SK-N-SH (cell line): Measurements from ENCODE around the gene SP2. TPM values are rescaled to one million over a fixed set of nuclear protein-coding genes. Genes with fewer than 3 reads are reported as not detected.

Experiments used
- CTCF ChIA-PET: fragments of 300-600, 350-600 bp; formaldehyde crosslinking; extraction: SDS; loops from one replicate; lab custom pipeline; 2021; lab: Yijun Ruan, JAX
- POLR2A ChIA-PET: fragments of 350-600 bp; sonication (Branson Sonifier 250); formaldehyde crosslinking; extraction: SDS; loops from one replicate; lab custom pipeline; 2020; ENCODE audit warnings: antibody characterized with exemption, inconsistent platforms; lab: Yijun Ruan, JAX
- DNase-seq: peaks from one replicate; pipeline ENCODE4 v3.0.0; 2012
- H2AFZ ChIP-seq: fragments of 200-600 bp; sonication (generic); 2 replicates; pipeline ENCODE4 v1.8.1; 2016; ENCODE audit warnings: antibody characterized with exemption, mild to moderate bottlenecking, low read depth
- H3F3A ChIP-seq: fragments of 200-600 bp; sonication (generic); replicated peaks from 2 replicates; pipeline ENCODE3; 2016; ENCODE audit warnings: antibody characterized with exemption, mild to moderate bottlenecking; ENCODE audit not compliant: insufficient read depth
- H3K27ac ChIP-seq, 2 experiments: fragments of 200-500 bp in 1 of 2; fragments of 200-600 bp in 1 of 2; sonication (Bioruptor generic) in 1 of 2; sonication (generic), shearing (Covaris generic) in 1 of 2; 2 replicates each; pipeline versions ENCODE4 v1.5.1 to v1.6.1; 2014 to 2016; ENCODE audit warnings: low read depth in 2 of 2, inconsistent platforms in 1 of 2, low read length in 1 of 2, mild to moderate bottlenecking in 1 of 2, mixed read lengths in 1 of 2
- H3K27me3 ChIP-seq: fragments of 200-600 bp; sonication (generic), shearing (Covaris generic); 2 replicates; pipeline ENCODE4 v1.6.1; 2016; ENCODE audit warnings: mixed run types; ENCODE audit not compliant: insufficient read depth
- H3K36me3 ChIP-seq, 2 experiments: fragments of 200-500 bp in 1 of 2; fragments of 200-600 bp in 1 of 2; sonication (Bioruptor generic) in 1 of 2; sonication (generic) in 1 of 2; replicated peaks in 1 of 2; 2 replicates each; pipeline versions ENCODE3 to v1.5.1; 2014 to 2016; ENCODE audit warnings: low read length in 1 of 2, mild to moderate bottlenecking in 1 of 2; ENCODE audit not compliant: insufficient read depth in 2 of 2, control insufficient read depth in 1 of 2
- H3K4me1 ChIP-seq, 2 experiments: fragments of 200-500 bp in 1 of 2; fragments of 200-600 bp in 1 of 2; sonication (Bioruptor generic) in 1 of 2; sonication (generic), shearing (Covaris generic) in 1 of 2; 2 replicates each; pipeline versions ENCODE4 v1.5.1 to v1.6.1; 2014 to 2016; ENCODE audit warnings: low read depth in 1 of 2, low read length in 1 of 2, mixed run types in 1 of 2; ENCODE audit not compliant: insufficient read depth in 2 of 2, control insufficient read depth in 1 of 2
- H3K4me2 ChIP-seq: fragments of 200-600 bp; sonication (generic), shearing (Covaris generic); 2 replicates; pipeline ENCODE4 v1.6.1; 2017; ENCODE audit warnings: mixed run types
- H3K4me3 ChIP-seq, 2 experiments: fragments of 200-500 bp in 1 of 2; fragments of 200-600 bp in 1 of 2; sonication (Bioruptor generic) in 1 of 2; sonication (generic), shearing (Covaris generic) in 1 of 2; 2 replicates each; pipeline versions ENCODE4 v1.5.1 to v1.8.1; 2014 to 2016; ENCODE audit warnings: low read depth in 2 of 2, inconsistent platforms in 1 of 2, low read length in 1 of 2, mild to moderate bottlenecking in 1 of 2, mixed read lengths in 1 of 2, moderate library complexity in 1 of 2
- H3K79me2 ChIP-seq: fragments of 200-600 bp; sonication (generic); 2 replicates; pipeline ENCODE4 v1.8.1; 2017; ENCODE audit warnings: mild to moderate bottlenecking; ENCODE audit not compliant: insufficient read depth
- H3K9ac ChIP-seq: fragments of 200-600 bp; sonication (generic); 2 replicates; pipeline ENCODE4 v1.6.1; 2017; ENCODE audit warnings: mixed run types
- H3K9me2 ChIP-seq: fragments of 200-600 bp; sonication (generic); 2 replicates; pipeline ENCODE4 v1.6.1; 2017; ENCODE audit warnings: mixed run types
- H3K9me3 ChIP-seq: fragments of 200-600 bp; sonication (generic); 2 replicates; pipeline ENCODE4 v1.6.1; 2017; ENCODE audit warnings: mixed run types, mild to moderate bottlenecking, moderate library complexity
- H4K20me1 ChIP-seq: fragments of 200-600 bp; sonication (generic); 2 replicates; pipeline ENCODE4 v1.6.1; 2017; ENCODE audit warnings: mild to moderate bottlenecking, mixed run types; ENCODE audit not compliant: insufficient read depth
- CHD2 ChIP-seq: fragments of 150-350 bp; IDR thresholded peaks from 2 replicates; pipeline ENCODE4 v1.6.1; 2018; ENCODE audit warnings: low read length; ENCODE audit not compliant: partially characterized antibody
- GABPA ChIP-seq: IDR thresholded peaks from 2 replicates; pipeline ENCODE4 v1.4.0; 2012; ENCODE audit warnings: low read depth, mild to moderate bottlenecking
- GATA2 ChIP-seq: sonication (generic); formaldehyde crosslinking; IDR thresholded peaks from 2 replicates; pipeline ENCODE4 v1.5.0; 2020; ENCODE audit warnings: mild to moderate bottlenecking, missing genetic modification reagents
- JUND ChIP-seq: IDR thresholded peaks from 2 replicates; pipeline ENCODE4 v1.4.0; 2012
- NFIC ChIP-seq: IDR thresholded peaks from 2 replicates; pipeline ENCODE4 v1.4.0; 2012; ENCODE audit warnings: borderline replicate concordance
- RFX5 ChIP-seq: IDR thresholded peaks from 2 replicates; pipeline ENCODE4 v1.6.1; 2012; ENCODE audit warnings: mild to moderate bottlenecking, improper control_type of control experiment, low read length
- TCF12 ChIP-seq: IDR thresholded peaks from 2 replicates; pipeline ENCODE4 v1.4.0; 2012
- TEAD4 ChIP-seq: IDR thresholded peaks from 2 replicates; pipeline ENCODE4 v1.4.0; 2012; ENCODE audit warnings: mild to moderate bottlenecking, borderline replicate concordance; ENCODE audit not compliant: insufficient read depth
- WGBS: methylation state at CpG from one replicate; pipeline ENCODE4 v1.1.6; 2017; ENCODE audit warnings: low lambda C conversion rate; 5-methylcytosine and 5-hydroxymethylcytosine counted together
- polyA plus RNA-seq, 3 experiments: library from polyadenylated mRNA; depleted of rRNA; stranded (reverse); fragments of >200 nt; gene quantifications; 2 replicates each; pipeline ENCODE4 v1.2.3, GENCODE V29; 2012
- TF ChIP-seq, protein P1 (sequence below): fragments of 150-350 bp; IDR thresholded peaks from 2 replicates; pipeline ENCODE4 v1.6.1; 2017; ENCODE audit warnings: antibody characterized with exemption, low read length, low read depth, borderline replicate concordance

The SP2 gene
- polyA plus RNA-seq, 1 of the 3 experiments (the other 2 are of a cell fraction): 16.7 TPM

DNA sequence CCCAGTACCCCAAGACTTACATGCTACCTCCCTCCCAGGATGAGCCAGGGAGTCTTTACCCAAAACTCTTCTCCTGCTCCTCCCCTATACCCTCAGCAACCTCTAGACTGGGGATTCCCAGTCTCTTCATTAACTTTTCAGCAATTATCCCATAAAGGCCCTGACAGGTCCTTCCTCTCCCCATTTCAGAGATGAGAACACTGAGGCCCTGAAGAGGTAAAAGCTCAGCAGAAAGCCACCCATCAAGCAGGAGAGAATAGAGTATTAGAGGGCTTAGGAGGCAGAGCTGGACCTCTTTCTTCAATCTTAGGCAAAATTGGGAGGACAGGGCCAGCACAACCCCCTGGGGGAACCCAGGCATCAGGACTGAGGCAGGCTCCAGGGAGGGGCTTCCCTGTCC lies 39.2 kb upstream of the SP2 start:
- Histone ChIP-seq H3K9me2 (no peaks in the 10 kb centered on the region), H3K4me2 (no peak overlapping the region), H3K4me1 (no peaks in the 10 kb centered on the region), H3K36me3 (no peaks in the 10 kb centered on the region), H3K27me3 (peaks cover 67% of the 10 kb centered on the region), H3K9ac (no peak overlapping the region), H4K20me1 (0 out of 2 replicates have a peak, but pooled peaks cover 6% of the 10 kb centered on the region), H3F3A (peaks cover 4% of the 10 kb centered on the region), H3K27ac (no peak overlapping the region), H2AFZ (no peak overlapping the region), H3K4me3 (no peak overlapping the region), H3K79me2 (no peaks in the 10 kb centered on the region), H3K9me3 (no peaks in the 10 kb centered on the region)
- TF ChIP-seq RFX5 (no peak), TCF12 (no peak), TEAD4 (no peak), NFIC (no peak), JUND (no peak), GATA2 (CRISPR knock-in tag) (no peak)
- no peak for DNase-seq
- POLR2A ChIA-PET: interaction anchor here (1.1 kb wide), 1 partner anchor 10 kb away, joined by 4 read pairs; no protein-coding TSS in a partner anchor
- CTCF ChIA-PET: interaction anchor here (1.0 to 33.0 kb wide), 3 partner anchors 19 to 168 kb away, joined by 3 to 1447 read pairs (median 573); partner anchors contain the start of genes LRRC46, MRPL10, SCRN2 and SP2

DNA sequence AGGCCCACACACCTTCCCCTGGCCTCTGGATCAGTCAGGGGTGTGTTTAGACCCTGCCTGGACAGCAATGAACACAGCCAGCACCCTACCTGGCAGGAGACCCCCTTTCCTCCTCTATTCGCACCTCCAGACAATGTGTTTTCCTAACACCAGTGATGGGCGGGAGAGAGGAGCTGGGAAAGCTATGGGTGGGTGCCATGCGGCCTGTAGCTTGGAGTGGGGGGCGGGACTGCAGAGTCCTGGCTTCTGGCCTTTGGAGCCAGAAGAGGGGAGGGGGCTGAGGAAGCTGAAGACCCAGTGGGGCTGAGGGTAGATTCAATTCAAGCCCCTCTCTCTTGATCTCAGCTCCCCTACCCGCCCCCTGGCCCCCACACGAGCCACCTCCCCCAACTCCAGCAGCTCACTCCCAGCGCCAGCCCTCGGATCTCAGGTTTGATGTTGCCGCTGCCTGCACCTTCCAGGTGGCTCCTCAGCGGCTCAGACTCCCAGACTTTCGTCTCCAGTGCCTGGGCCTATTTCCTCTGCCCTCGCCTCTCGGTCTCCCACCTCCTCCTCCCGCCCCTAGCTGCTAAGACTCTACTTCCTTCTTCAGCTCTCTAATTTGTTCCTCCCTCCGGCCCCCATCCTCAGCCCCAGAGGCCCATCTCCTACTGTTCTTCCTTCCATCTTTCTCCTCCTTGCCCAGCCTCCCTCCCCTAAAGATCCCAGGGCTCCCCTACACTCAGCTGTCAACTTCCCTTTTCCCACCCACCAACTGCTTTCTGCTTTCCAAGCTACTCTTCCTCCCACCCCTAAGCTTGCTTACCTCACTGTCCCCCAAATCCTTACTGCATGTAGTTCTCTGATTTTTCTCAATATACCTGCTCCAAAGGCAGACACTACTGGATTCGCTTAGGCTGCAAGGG lies 38.2 kb upstream of the SP2 start:
- Histone ChIP-seq H3K9me3 (no peaks in the 10 kb centered on the region), H3K27ac (no peak overlapping the region), H3K27me3 (peaks cover 57% of the 10 kb centered on the region), H3K4me2 (no peak overlapping the region), H3K79me2 (no peaks in the 10 kb centered on the region), H4K20me1 (0 out of 2 replicates have a peak, but pooled peaks cover 3% of the 10 kb centered on the region), H3K4me3 (no peak overlapping the region), H3K4me1 (peaks cover 0 to 4% of the 10 kb centered on the region in 2 experiments; a peak in 1 of 4 replicates), H3K36me3 (no peaks in the 10 kb centered on the region), H3K9me2 (no peaks in the 10 kb centered on the region), H3F3A (peaks cover 4% of the 10 kb centered on the region), H2AFZ (no peak overlapping the region), H3K9ac (no peak overlapping the region)
- no peak for DNase-seq
- POLR2A ChIA-PET: interaction anchor here (1.1 kb wide), 1 partner anchor 11 kb away, joined by 4 read pairs; no protein-coding TSS in a partner anchor
- CTCF ChIA-PET: interaction anchor here (0.9 to 33.0 kb wide), 5 partner anchors 20 to 167 kb away, joined by 3 to 1447 read pairs (median 3); partner anchors contain the start of genes LRRC46, MRPL10, SCRN2 and SP2
- WGBS: 73% methylated on average over 16 of the region's 16 CpGs
- TF ChIP-seq, protein P1, sequence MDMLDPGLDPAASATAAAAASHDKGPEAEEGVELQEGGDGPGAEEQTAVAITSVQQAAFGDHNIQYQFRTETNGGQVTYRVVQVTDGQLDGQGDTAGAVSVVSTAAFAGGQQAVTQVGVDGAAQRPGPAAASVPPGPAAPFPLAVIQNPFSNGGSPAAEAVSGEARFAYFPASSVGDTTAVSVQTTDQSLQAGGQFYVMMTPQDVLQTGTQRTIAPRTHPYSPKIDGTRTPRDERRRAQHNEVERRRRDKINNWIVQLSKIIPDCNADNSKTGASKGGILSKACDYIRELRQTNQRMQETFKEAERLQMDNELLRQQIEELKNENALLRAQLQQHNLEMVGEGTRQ: no peak
- TF ChIP-seq CHD2: no peak
- TF ChIP-seq GABPA: no peak
